SK-MEL-5 (cell line): ENCODE measurements around the gene MTOR. TPM values are rescaled to one million over a fixed set of nuclear protein-coding genes. Genes with fewer than 3 reads are reported as not detected.
A peak's percentile ranks its signal among the peaks of the same experiment; 100 is the strongest.

Source experiments
- DNase-seq: peaks from one replicate; pipeline ENCODE4 v3.0.0-alpha.2; 2016; ENCODE audit warnings: low read depth, low spot score
- in situ Hi-C: cut with HindIII; loops from 2 replicates; pipeline ENCODE4 v1.10.0; 2016; ENCODE audit warnings: low sequenced_read_pairs, high pct_unique_total_duplicates, low pct_unique_long_range_greater_than_20kb
- total RNA-seq: library from RNA; depleted of rRNA; stranded (reverse); fragments of >200 nt; shearing (Covaris generic); gene quantifications from 2 replicates; pipeline ENCODE4 v1.2.3, GENCODE V29; 2014

MTOR gene
- total RNA-seq, 1 experiment from 2014 or later: 34.5 TPM

- in situ Hi-C loops: no loop called here
Observed at GRCh38 chr1:11245248-11245647, 17.1 kb downstream of the MTOR start.

GRCh38 chr1:11238311-11238710 is 24.0 kb downstream of the MTOR start:
- in situ Hi-C loops: no loop called here
- no peak for DNase-seq

More at GRCh38 chr1:11245248-11245647, 17.1 kb downstream of the MTOR start:
- no peak for DNase-seq

- in situ Hi-C loops: no loop called here
- DNase-seq: no peak
Observed at GRCh38 chr1:11237356-11237755, 25.0 kb downstream of the MTOR start.

- in situ Hi-C loops: no loop called here
- DNase-seq: no peak
Observed at GRCh38 chr1:11233208-11233607, 29.1 kb downstream of the MTOR start.

- DNase-seq: no peak
- in situ Hi-C loops: no loop called here
Observed at GRCh38 chr1:11229203-11229602, 33.1 kb downstream of the MTOR start.

- in situ Hi-C loops: no loop called here
- no peak for DNase-seq
Observed at GRCh38 chr1:11227106-11228077, 35.0 kb downstream of the MTOR start.

- DNase-seq: no peak
- in situ Hi-C loops: no loop called here
Observed at GRCh38 chr1:11216074-11216473, 46.3 kb downstream of the MTOR start.

- in situ Hi-C loops: no loop called here
- DNase-seq: peak; percentile 6
Observed at GRCh38 chr1:11215381-11216005, 46.9 kb downstream of the MTOR start.

GRCh38 chr1:11214698-11215380 is 47.5 kb downstream of the MTOR start:
- DNase-seq: no peak
- in situ Hi-C loops: no loop called here

GRCh38 chr1:11211925-11212587 is 50.3 kb downstream of the MTOR start:
- DNase-seq: no peak
- in situ Hi-C loops: no loop called here

- in situ Hi-C loops: no loop called here
- DNase-seq: no peak
Observed at GRCh38 chr1:11211461-11211860, 50.9 kb downstream of the MTOR start.

- in situ Hi-C loops: no loop called here
- no peak for DNase-seq
Observed at GRCh38 chr1:11207898-11208611, 54.3 kb downstream of the MTOR start.

- in situ Hi-C loops: no loop called here
- no peak for DNase-seq
Observed at GRCh38 chr1:11204396-11205190, 57.8 kb downstream of the MTOR start.

GRCh38 chr1:11198851-11199594 is 63.3 kb downstream of the MTOR start:
- DNase-seq: no peak
- in situ Hi-C loops: no loop called here

GRCh38 chr1:11198257-11198656 is 64.1 kb downstream of the MTOR start:
- in situ Hi-C loops: no loop called here
- DNase-seq: peak; percentile 52

GRCh38 chr1:11197359-11197758 is 65.0 kb downstream of the MTOR start:
- in situ Hi-C loops: no loop called here
- no peak for DNase-seq
